Adrenal gland (tissue), 12 donors: ENCODE measurements around the gene DRD1. TPM values are rescaled to one million over a fixed set of nuclear protein-coding genes. Genes with fewer than 3 reads are reported as not detected.

Source experiments
- DNase-seq, 7 donors: peaks; one replicate each; pipeline ENCODE4 v3.0.0-alpha.2; 2019 to 2020
- H3K27ac ChIP-seq, 5 donors: fragments of 200-600 bp; sonication (generic) in 4 of 5; 1 replicate in 3 of 5; 2 replicates in 2 of 5; pipeline versions ENCODE4 v1.5.1 to v1.8.0; 2016 to 2020; ENCODE audit warnings: mild to moderate bottlenecking in 1 of 5
- H3K27me3 ChIP-seq: fragments of 200-600 bp; 2 replicates; pipeline ENCODE4 v1.8.0; 2021
- H3K36me3 ChIP-seq, 2 donors: fragments of 200-600 bp; replicated peaks in 1 of 2; 1 replicate in 1 of 2; 2 replicates in 1 of 2; pipeline versions ENCODE4 v1.5.1 to v1.8.0; 2018 to 2022
- H3K4me1 ChIP-seq, 2 donors: fragments of 200-600 bp; replicated peaks in 1 of 2; 1 replicate in 1 of 2; 2 replicates in 1 of 2; pipeline versions ENCODE4 v1.5.1 to v1.8.0; 2018 to 2021
- H3K4me3 ChIP-seq, 4 donors: fragments of 200-600 bp; sonication (generic) in 3 of 4; one replicate each; pipeline ENCODE4 v1.5.1; 2016 to 2018
- H3K9me3 ChIP-seq, 3 donors: fragments of 200-600 bp; sonication (generic) in 1 of 3; replicated peaks in 1 of 3; 1 replicate in 2 of 3; 2 replicates in 1 of 3; pipeline versions ENCODE4 v1.5.1 to v1.8.0; 2016 to 2021
- POLR2A ChIP-seq, 2 donors: fragments of 450-650 bp; IDR thresholded peaks; one replicate each; pipeline ENCODE4 v1.6.1; 2017; ENCODE audit warnings: antibody characterized with exemption in 2 of 2, mild to moderate bottlenecking in 2 of 2, moderate library complexity in 1 of 2
- whole genome bisulfite sequencing, 4 donors: extraction: QIAGEN DNeasy Blood & Tissue Kit in 2 of 4; methylation state at CpG; one replicate each; pipeline versions ENCODE4 v1.1.5 to v1.1.7; 2013 to 2017; 5-methylcytosine and 5-hydroxymethylcytosine counted together
- intact Hi-C, 2 donors: fragments of 100-400 bp; cut with DNase I; formaldehyde crosslinking; loops; one replicate each; pipeline versions ENCODE4 v1.14.1 to v1.15.0; 2022 to 2023
- polyA plus RNA-seq, 3 donors: library from polyadenylated mRNA; stranded (reverse); fragments of 200-250 nt in 2 of 3; fragments of 350-450 nt in 1 of 3; fragmentation: Illumina TruSeq in 1 of 3; extraction: RNeasy Lipid Tissue Mini Kit (QIAGEN cat#74804) in 1 of 3; gene quantifications; one replicate each; pipeline ENCODE4 v1.2.3, GENCODE V29; 2013 to 2014
- total RNA-seq, 9 donors: library from RNA; depleted of rRNA in 4 of 9; stranded (reverse); fragments of >200 nt in 4 of 9; fragments of 120-200 nt in 1 of 9; fragmentation: NEBNext Ultra II Directional in 1 of 9; extraction: Animal tissue kit (Norgen Biotek cat#: 25700) in 1 of 9; gene quantifications; one replicate each; pipeline versions ENCODE4 v1.1.0 to v1.2.4, GENCODE V29; 2013 to 2023
- TF ChIP-seq, protein P1 (sequence below), 6 experiments: fragments of 450-650 bp in 4 of 6; fragments of 200-600 bp in 2 of 6; sonication (generic) in 1 of 6; IDR thresholded peaks; 1 replicate in 5 of 6; 2 replicates in 1 of 6; pipeline versions ENCODE4 v1.5.1 to v1.8.0; 2016 to 2021; ENCODE audit warnings: antibody characterized with exemption in 6 of 6, mild to moderate bottlenecking in 2 of 6, moderate library complexity in 1 of 6
- donor health status: healthy with polysubstance abuse.
- donor health status: Bipolar disorder and iron deficiency.
- donor health status: DM: yes; HTN: yes; CAD: no.
- donor health status: DM: no; HTN: no; CAD: no.
- donor health status: DM: no; HTN: no; CAD: no.
- donor health status: DM: yes; HTN: yes; CAD: no.

The DRD1 gene
- total and polyA plus RNA-seq, 12 donors, result under 0.01 to 1.3 (median 0.26) TPM

DNA sequence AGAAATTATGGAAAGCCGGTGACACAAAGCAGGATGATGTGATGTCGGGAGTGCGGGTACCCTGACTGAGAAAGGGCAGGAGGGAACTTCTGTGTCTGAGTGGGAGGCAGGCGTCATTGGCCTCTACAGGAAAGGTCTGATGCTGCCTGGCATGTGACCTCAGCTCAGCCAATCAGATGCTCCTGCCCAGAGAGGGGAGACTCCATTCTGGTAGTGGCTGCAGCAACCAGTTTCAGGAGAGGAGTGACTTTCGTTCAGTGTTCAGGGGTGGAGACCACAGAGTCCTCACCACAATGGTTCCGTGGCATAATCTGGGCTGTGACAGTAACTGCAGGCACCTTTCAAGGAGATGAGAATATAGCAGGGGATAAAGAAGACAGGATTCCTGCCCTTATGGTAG is 27.6 kb upstream of the DRD1 start:
- Histone ChIP-seq H3K9me3 (no peaks in the 10 kb centered on the region), H3K27ac (no peak overlapping the region), H3K4me3 (no peak overlapping the region), H3K27me3 (no peaks in the 10 kb centered on the region), H3K4me1 (no peaks in the 10 kb centered on the region), H3K36me3 (no peaks in the 10 kb centered on the region)
- WGBS, 4 donors, result 65 to 79% (median 75%) methylated on average over 6 of the region's 6 CpGs
- intact Hi-C loops, result no loop called here
- no peak for DNase-seq
- TF ChIP-seq, protein P1, sequence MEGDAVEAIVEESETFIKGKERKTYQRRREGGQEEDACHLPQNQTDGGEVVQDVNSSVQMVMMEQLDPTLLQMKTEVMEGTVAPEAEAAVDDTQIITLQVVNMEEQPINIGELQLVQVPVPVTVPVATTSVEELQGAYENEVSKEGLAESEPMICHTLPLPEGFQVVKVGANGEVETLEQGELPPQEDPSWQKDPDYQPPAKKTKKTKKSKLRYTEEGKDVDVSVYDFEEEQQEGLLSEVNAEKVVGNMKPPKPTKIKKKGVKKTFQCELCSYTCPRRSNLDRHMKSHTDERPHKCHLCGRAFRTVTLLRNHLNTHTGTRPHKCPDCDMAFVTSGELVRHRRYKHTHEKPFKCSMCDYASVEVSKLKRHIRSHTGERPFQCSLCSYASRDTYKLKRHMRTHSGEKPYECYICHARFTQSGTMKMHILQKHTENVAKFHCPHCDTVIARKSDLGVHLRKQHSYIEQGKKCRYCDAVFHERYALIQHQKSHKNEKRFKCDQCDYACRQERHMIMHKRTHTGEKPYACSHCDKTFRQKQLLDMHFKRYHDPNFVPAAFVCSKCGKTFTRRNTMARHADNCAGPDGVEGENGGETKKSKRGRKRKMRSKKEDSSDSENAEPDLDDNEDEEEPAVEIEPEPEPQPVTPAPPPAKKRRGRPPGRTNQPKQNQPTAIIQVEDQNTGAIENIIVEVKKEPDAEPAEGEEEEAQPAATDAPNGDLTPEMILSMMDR (IDR thresholded peaks at IDR 0.05), result no peak
- TF ChIP-seq POLR2A (IDR thresholded peaks at IDR 0.05), result no peak

DNA sequence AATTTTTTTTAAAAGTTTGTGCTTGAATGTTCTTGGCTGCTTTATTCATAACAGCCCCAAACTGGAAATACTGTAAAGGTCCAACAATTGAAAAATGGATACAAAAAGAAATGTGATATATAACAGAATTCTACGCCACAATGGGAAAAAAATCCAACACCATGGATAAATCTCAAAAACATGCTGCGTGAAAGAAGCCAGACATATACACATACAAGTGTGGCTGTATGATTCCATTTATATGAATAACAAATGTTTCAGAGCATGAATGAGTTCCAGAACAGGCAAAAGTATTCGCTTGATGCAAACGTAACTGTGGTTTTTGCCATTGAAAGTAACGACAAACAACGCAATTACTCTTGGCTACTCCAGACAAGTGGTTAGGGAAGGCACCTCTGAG is 27.2 kb upstream of the DRD1 start:
- 86 to 94% (median 92%) methylated on average over 6 of the region's 6 CpGs for WGBS, 4 donors
- no peak for TF ChIP-seq POLR2A (IDR thresholded peaks at IDR 0.05)
- TF ChIP-seq, protein P1 (IDR thresholded peaks at IDR 0.05), result no peak
- intact Hi-C loops, result no loop called here

DNA sequence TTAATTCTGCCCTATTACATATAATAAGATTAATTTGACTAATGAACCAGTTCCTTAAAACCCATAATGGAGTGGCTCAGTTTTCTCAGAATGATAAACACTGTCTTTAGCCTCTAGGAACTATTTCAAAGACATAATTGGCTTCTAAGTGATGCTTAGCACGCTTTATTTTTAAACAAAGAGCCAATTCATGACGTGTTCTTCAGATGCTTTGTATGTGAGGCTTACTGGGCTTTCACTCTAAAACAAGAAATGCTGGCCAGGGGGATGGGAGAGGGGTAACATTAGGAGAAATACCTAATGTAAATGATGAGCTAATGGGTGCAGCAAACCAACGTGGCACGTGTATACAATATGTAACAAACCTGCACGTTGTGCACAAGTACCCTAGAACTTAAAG is 26.8 kb upstream of the DRD1 start:
- H3K27ac ChIP-seq, result no peak overlapping the region
- H3K27me3 ChIP-seq, result no peaks in the 10 kb centered on the region
- no peak for TF ChIP-seq POLR2A (IDR thresholded peaks at IDR 0.05)
- TF ChIP-seq, protein P1 (IDR thresholded peaks at IDR 0.05), result no peak
- H3K4me3 ChIP-seq, result no peak overlapping the region
- no peak for DNase-seq
- H3K36me3 ChIP-seq, result no peaks in the 10 kb centered on the region
- H3K9me3 ChIP-seq, result no peaks in the 10 kb centered on the region
- no peaks in the 10 kb centered on the region for H3K4me1 ChIP-seq
- WGBS, 4 donors, result 71 to 88% (median 81%) methylated on average over 5 of the region's 5 CpGs
- intact Hi-C loops, result no loop called here

More for the DNA sequence above, 27.2 kb upstream of the DRD1 start:
- DNase-seq, result no peak
- H3K9me3 ChIP-seq, result no peaks in the 10 kb centered on the region
- H3K27ac ChIP-seq, result no peak overlapping the region
- H3K4me3 ChIP-seq, result no peak overlapping the region
- no peaks in the 10 kb centered on the region for H3K27me3 ChIP-seq
- H3K4me1 ChIP-seq, result no peaks in the 10 kb centered on the region
- H3K36me3 ChIP-seq, result no peaks in the 10 kb centered on the region

DNA sequence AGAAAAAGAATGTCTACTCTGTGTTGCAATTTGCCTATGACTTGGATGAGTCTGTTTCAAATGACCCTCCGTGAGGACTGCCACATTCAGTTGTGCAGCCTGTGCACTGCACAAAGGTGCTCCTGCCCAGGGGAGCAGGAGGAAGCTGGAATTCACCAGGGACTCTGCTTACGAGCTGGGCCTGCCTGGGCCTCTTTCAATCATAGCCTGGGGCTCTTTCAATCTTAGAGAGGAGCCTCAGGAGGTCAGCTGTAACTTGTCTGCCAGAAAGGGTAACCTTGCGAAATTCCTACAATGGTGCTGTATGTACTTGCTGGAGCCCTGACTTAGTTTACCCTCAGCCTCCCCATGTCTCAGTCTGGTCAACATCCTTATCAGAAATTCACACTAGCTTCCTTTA is 25.9 kb upstream of the DRD1 start:
- TF ChIP-seq, protein P1 (IDR thresholded peaks at IDR 0.05), result no peak
- no peak for TF ChIP-seq POLR2A (IDR thresholded peaks at IDR 0.05)
- DNase-seq, result no peak
- 54 to 100% (median 67%) methylated on average over 2 to 3 of the region's 3 CpGs for WGBS, 4 donors
- no peak overlapping the region for H3K4me3 ChIP-seq
- no peaks in the 10 kb centered on the region for H3K36me3 ChIP-seq
- no peaks in the 10 kb centered on the region for H3K9me3 ChIP-seq
- intact Hi-C loops, result no loop called here
- H3K27ac ChIP-seq, result no peak overlapping the region
- no peaks in the 10 kb centered on the region for H3K27me3 ChIP-seq
- no peaks in the 10 kb centered on the region for H3K4me1 ChIP-seq
